ENCODE results near the gene ABCA13.

The ABCA13 gene

GRCh38 chr7:48388911-48389310, 217.7 kb downstream of the ABCA13 start:
- no peak for DNase-seq

DNA sequence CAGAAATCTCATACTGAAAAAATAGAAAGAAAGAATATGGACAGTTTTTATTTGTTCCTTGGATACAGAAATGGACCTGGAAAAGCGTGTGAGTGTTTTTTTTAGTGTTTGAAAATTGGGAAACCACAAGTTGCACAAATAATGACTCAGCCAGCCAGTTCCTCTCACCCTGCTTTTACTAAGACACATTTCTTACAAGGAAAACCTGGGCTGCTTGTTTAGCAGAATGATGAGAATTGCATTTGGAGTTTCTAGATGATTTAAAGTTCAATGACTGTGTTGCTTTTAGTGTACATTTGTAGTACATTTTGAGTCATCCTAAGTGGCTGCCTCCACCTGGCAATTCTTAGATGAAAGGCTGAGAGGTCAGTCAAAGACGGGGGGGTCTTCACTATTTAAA, 218.7 kb downstream of the ABCA13 start:
- no peak for DNase-seq

DNA sequence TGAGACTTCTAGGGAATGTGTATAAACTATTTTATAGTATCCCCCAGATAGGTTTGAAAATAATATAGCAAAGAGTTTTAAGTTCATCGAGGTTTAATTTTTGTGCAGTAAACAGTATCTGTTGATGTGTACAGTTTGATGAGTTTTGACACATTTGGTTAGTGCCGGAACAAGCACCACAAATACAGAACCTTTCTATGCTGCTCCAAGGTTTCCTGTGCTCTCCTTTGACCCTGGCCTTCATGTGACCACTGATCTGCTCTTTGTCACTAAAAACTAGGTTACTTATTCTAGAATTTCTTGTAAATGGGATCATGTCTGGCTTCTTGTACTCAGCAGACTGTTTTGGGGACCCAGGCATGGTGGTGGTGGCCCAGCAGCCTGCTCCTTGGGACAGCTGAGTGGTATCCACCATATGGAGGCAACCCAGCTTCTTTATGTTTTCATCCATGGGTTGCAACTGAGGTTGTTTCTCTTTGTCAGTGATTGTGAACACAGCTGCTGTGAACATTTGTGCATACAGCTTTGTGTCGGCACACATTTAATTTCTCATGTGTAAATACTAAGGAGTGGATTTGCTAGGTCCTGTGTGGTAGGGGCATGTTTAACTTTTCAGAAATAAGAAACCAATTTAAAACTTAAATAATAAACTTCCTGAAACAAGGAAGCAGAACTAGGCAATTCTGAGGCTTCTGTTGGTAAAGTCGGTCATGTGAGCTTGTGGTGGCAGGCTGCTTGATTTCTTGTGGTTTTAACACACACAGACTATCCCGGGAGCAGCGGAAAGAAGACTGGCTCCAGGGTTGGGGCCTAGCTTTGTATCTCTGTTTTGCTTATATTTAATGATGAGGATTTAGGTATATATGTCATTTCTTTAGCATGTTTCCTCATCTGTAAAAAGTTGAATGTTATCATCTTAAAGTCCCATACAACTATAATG, 219.4 kb downstream of the ABCA13 start:
- no peak for DNase-seq

DNA sequence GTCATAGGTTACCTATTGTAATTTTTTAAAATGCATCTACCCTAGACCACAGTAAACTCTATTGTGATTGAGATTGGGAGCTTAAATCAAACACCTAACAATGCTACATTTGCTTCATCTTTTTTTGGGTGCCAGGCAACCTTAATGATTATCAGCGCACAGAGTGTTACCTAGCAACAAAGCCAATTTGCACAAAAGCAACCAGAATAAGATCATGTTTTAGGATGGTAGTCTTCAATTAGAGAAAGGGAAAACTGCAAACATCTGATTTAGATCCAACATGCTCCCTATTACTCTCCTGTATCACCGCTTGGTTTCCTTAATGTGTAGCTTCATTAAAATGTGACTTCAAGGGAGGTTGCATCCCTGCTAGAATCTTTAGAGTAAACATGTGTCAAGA, 226.9 kb downstream of the ABCA13 start:
- DNase-seq, result no peak

- DNase-seq, result no peak
Measured at GRCh38 chr7:48402721-48403120, 231.5 kb downstream of the ABCA13 start.

DNA sequence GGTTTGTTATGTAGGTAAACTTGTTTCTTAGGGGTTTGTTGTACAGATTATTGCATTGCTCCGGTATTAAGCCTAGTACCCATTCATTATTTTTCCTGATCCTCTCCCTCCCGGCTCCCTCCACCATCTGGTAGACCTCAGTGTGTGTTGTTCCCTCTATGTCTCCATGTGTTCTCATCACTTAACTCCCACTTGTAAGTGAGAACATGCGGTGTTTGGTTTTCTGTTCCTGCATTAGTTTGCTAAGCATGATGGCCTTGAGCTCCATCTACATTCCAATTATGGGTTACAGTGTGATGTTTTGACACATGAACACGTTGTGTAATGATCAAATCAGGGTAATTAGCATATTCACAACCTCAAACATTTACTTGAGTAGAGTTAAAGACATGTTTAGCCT, 237.5 kb downstream of the ABCA13 start:
- no peak for DNase-seq

GRCh38 chr7:48411619-48412018, 240.4 kb downstream of the ABCA13 start:
- no peak for DNase-seq

- no peak for DNase-seq
Measured at GRCh38 chr7:48414011-48414732, 242.9 kb downstream of the ABCA13 start.

DNA sequence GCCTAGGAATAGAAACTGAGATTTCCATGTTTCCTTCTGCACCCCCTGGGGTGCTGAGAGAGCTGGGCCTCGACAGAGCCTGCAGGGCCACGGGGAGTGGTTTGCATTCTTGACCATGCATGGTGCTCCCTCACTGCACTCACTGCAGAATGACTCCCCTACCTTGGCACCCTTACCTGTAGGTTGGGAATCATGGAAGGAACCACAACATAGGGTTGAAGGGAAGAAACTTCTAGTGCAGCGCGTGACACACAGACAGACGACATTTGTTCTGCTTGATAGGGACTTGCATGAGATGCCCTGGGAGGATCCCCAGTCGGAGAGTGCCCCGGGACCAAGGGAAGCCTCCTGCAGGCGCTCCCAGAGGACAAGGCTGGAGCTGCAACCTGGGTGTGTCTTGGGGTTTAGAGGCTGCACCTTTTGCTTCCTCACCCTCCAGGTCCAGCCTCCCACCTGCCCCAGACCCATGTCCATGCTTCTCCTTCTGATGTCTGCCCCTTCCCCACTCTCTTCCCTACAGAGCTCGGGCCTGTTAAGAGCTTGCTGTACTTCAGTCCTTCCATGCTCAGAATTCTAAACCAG, 245.2 kb downstream of the ABCA13 start:
- DNase-seq, result no peak

DNA sequence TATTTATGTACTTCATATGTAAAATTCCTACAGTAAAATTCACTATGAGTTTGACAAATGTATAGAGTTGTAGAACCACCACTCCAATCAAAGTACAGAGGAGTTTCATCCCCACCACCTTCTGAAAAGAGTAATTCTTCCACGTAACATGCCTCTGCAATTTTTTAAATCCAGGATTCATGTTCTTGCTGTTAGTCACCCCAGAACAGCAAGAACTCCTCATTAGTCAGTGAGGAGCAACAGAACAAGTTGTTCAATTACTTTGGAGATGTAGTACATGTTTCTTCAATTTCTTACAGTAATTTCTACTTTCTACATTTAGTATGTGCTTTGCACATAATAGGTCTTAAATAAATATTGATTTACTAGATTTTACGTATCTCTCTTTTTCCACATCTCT, 248.1 kb downstream of the ABCA13 start:
- DNase-seq, result no peak

DNA sequence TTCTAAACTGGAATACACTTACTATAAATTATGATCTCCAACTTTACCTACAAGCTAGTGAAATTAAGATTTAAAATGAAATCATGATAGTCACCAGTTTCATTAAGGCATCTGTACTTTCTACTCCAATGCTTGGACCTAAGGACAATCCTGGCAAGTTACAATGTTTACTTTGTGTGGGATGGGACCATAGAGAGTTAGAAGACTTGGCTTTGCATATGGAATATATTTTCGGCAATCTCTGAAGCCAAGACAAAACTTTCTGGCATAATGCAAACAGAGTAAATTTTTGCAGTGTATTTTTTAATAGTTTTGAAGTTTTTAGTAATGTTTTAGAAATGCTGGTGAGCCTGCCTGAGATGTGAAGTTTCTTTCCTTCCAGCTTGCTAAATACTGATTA, 248.9 kb downstream of the ABCA13 start:
- no peak for DNase-seq

GRCh38 chr7:48421357-48421756, 250.1 kb downstream of the ABCA13 start:
- DNase-seq, result no peak

DNA sequence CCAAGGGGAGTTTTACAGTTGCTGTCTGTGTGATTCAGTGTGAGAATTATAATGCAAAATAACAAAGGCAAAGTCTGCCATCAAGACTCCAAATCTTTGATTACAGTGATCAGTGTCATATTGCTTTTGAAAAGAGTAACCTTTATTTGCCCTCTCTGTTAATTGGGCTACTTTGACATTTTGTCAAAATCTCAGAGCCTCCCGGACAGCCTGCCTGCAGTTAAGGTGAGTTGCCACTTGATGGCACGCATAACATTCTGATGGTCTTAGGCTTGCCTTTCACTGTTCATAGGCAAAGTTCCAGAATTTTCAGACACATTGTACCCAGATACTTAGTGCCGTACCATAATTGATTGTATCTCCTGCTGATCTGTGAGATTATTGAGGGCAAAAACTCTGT, 253.5 kb downstream of the ABCA13 start:
- DNase-seq, result peak; percentile 3

DNA sequence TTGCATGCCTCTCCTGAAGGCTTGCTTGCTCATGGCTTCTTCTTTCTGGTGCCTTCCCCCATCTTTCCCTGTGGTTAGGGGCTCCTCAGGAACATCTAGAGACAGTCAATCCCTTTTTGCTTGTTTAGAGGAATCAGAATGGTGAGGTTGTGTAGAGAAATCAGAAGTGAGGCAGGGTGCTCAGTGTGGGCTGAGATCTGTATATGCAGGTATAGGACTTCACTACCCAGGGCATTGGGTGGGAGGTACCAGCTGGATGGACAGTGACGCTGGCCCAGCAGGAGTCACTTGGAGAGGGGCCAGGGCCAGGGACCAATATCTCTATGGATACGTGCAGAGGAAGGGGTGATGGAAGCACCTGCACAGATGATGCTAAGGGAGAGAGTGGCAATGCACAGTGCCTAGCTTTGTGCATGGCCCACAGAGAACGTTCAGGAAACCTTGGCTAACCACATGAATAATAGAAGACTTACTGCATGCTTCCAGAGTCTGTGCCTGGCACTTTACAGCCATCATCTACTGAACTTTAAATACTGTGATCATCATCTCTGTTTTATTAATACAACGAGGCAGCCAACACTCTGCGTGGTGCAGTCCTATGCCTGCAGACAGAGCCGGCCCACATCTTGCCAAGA, 255.2 kb downstream of the ABCA13 start:
- DNase-seq, result no peak

DNA sequence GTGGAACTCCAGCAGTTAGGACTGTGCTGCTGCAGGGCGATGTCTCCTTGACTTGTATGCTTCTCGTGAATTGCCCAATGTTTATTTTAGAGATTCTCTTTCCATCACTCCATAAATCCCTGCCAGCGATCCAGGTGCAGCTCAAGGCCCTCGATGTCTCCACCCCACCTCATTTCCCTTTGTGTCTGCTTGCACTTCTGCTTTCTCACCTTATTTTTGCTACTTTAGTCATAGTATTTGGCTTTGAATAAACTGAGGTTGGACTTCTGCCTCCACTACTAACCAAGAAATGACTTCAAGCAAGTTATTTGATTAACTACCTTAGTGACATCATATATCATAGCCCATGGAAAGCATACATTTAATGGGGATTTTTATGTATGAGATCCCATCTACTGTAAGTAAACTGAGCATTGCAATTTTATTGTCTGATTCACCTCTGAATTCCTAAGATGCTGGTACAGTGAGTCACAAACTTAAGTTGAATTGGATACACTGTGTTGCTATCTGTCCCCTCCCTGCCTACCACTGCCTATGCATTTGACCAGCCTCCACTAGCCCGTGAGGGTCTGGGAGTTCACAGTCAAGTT, 255.8 kb downstream of the ABCA13 start:
- DNase-seq, result no peak

DNA sequence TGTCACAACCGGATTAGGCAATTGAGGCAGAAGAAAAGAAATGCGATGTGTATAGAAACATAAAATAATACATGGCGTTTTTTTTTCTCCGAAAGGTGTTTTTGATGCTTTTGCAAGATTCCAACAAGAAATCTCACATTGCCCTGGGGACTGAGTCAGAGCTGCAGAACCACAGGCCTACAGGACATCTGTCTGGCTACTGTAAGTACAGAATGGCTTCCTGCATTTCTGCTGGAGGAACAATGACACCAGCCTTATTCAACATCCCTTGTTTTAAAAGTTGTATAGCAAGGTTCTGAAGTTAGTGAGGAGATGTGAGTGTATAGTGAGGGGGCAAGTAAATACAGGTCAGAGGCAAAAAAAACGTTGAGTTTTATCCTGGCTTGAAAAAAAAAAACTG, 256.4 kb downstream of the ABCA13 start:
- DNase-seq, result no peak

DNA sequence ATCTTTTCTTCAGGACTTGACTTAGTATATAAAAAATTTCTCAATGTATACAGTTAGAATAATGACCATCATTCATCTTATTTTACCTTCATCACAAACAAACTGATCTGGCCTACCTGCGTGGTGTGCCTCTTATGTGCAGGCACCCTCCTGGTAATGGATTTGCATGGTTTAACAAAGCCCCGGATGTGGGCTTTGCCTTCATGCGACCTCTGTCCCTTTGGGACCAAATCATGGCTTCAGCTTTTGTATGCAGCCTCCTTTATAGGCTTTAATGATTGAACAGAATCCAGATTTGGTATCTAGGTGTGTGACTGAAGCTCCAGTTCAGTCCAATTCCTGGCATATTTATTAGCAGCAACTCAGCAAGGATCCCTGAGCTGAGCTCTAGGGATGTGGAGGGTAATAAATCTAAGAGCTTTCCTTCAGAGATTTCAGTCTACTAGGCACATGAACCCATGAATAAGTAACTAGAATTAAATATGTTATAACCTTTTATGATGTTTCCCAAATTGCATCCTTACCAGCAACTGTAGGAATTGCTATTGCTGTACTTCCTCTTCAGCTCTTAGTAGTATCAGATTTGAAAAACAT, 256.9 kb downstream of the ABCA13 start:
- no peak for DNase-seq

DNA sequence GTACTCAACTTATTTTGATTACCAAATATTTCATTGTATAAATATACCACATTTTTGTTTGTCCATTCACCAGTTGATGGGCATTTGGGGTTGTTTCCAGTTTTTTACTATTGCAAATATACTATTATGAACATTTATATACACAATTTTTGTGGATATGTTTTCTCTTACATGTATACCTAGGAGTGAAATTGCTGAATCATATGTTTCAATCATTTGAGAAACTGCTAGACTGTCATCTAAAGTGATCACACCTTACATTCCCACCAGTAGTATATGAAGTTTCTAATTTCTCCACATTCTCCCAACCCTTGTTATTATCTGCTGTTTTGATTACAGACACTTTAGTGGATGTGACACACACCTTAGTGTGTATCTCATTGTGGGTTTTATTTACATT, 257.9 kb downstream of the ABCA13 start:
- DNase-seq, result no peak

GRCh38 chr7:48438206-48438605, 266.9 kb downstream of the ABCA13 start:
- DNase-seq, result no peak

- DNase-seq, result no peak
Measured at GRCh38 chr7:48441848-48442492, 270.7 kb downstream of the ABCA13 start.

DNA sequence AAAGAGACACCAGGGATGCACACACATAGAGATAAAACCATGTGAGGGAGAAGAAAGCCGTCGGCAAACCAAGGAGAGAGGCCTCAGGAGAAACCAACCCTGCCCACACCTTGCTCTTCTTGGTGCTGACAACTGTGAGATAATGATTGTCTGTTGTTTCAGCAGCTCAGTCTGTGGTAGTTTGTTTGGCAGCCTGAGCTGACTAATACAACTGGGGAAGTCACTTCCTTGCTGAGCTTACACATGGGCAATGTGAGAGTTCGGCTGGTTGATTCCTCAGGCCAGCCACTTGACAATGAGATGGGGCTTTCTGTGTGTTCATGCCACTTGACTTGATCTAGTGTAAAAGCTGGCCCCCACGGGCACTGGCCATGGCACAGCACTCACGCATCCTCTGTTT, 271.8 kb downstream of the ABCA13 start:
- DNase-seq, result no peak

DNA sequence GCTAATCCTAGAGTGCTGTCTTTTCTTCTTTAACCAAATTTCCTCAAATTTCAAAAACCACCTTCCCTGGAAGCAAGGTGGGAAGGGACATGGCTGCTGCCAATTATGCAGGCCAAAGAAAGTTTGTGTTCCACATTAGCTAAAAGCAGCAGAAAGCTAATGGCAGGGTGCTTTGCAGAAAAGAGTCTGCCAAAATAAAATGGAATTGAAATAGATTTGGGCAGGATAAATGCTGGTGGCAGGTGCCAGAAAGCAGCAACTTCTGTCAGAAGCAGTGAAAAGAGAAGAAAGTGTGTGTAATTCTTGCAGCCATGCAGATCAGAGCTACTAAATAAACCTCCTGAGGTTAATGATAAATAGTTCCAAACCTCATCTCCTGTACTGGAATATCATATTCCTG, 275.5 kb downstream of the ABCA13 start:
- DNase-seq, result no peak

All from stimulated activated CD4-positive, alpha-beta T cell treated with anti-CD3 and anti-CD28 coated beads, Interleukin-15, amount 100 ng/mL, for 24 hours (primary cell).